Measurements from ENCODE around the gene GRIPAP1.

GRCh38 chrX:48924270-48924669 lies 77.8 kb downstream of the GRIPAP1 start:
- no peak for TF ChIP-seq RORA (CRISPR knock-in tag; IDR thresholded peaks at IDR 0.05)
- TF ChIP-seq ZNF879 (CRISPR knock-in tag; IDR thresholded peaks at IDR 0.05), result no peak
- TF ChIP-seq HDAC6 (IDR thresholded peaks at IDR 0.05; ENCODE audit: low read depth, low read length), result no peak
